Lower leg skin (tissue), 3 donors: ENCODE results near the gene CCL16.

Experiments used
- POLR2A ChIP-seq, 2 donors: fragments of 450-650 bp; IDR thresholded peaks; one replicate each; pipeline ENCODE4 v1.6.1; 2016 to 2017; ENCODE audit warnings: antibody characterized with exemption in 2 of 2, mild to moderate bottlenecking in 1 of 2, moderate library complexity in 1 of 2
- TF ChIP-seq, protein P1 (sequence below), 3 donors: fragments of 450-650 bp; IDR thresholded peaks; one replicate each; pipeline ENCODE4 v1.5.1; 2016; ENCODE audit warnings: antibody characterized with exemption in 3 of 3, mild to moderate bottlenecking in 3 of 3, moderate library complexity in 2 of 3

DNA sequence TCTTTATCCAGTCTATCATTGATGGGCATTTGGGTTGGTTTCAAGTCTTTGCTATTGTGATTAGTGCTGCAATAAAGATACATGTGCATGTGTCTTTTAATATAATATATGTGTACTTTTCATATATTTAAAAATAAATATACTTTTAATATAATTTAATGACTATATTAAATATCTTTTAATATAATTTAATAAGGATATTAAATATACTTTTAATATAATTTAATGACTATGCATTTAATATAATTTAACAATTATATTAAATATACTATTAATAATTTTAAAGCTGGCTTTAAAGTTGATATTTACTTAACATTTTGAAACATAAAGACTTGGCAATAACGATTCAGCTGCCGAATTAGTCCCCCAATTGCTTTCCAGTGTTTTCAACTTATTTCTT lies 35.3 kb upstream of the CCL16 start:
- TF ChIP-seq, protein P1, sequence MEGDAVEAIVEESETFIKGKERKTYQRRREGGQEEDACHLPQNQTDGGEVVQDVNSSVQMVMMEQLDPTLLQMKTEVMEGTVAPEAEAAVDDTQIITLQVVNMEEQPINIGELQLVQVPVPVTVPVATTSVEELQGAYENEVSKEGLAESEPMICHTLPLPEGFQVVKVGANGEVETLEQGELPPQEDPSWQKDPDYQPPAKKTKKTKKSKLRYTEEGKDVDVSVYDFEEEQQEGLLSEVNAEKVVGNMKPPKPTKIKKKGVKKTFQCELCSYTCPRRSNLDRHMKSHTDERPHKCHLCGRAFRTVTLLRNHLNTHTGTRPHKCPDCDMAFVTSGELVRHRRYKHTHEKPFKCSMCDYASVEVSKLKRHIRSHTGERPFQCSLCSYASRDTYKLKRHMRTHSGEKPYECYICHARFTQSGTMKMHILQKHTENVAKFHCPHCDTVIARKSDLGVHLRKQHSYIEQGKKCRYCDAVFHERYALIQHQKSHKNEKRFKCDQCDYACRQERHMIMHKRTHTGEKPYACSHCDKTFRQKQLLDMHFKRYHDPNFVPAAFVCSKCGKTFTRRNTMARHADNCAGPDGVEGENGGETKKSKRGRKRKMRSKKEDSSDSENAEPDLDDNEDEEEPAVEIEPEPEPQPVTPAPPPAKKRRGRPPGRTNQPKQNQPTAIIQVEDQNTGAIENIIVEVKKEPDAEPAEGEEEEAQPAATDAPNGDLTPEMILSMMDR (IDR thresholded peaks at IDR 0.05), result no peak
- no peak for TF ChIP-seq POLR2A (IDR thresholded peaks at IDR 0.05)
